Ascending aorta (tissue), 2 donors: ENCODE measurements around the gene FLNC. TPM values are rescaled to one million over a fixed set of nuclear protein-coding genes. Genes with fewer than 3 reads are reported as not detected.

Experiments
- DNase-seq, 2 donors: peaks; one replicate each; pipeline ENCODE4 v3.0.0-alpha.2; 2019; ENCODE audit warnings: low spot score in 2 of 2
- H3K27ac ChIP-seq, 2 donors: fragments of 200-600 bp; sonication (generic); one replicate each; pipeline ENCODE4 v1.5.1; 2016 to 2017; ENCODE audit warnings: mild to moderate bottlenecking in 1 of 2
- H3K27me3 ChIP-seq: fragments of 200-600 bp; sonication (generic); one replicate; pipeline ENCODE4 v1.5.1; 2017
- H3K36me3 ChIP-seq, 2 donors: fragments of 200-600 bp; sonication (generic); one replicate each; pipeline ENCODE4 v1.5.1; 2016
- H3K4me1 ChIP-seq, 2 donors: fragments of 200-600 bp; sonication (generic); one replicate each; pipeline ENCODE4 v1.5.1; 2016 to 2017; ENCODE audit warnings: mild to moderate bottlenecking in 1 of 2
- H3K4me3 ChIP-seq, 2 donors: fragments of 200-600 bp; sonication (generic); one replicate each; pipeline ENCODE4 v1.5.1; 2016 to 2017; ENCODE audit warnings: mild to moderate bottlenecking in 1 of 2
- H3K9me3 ChIP-seq, 2 donors: fragments of 200-600 bp; sonication (generic); one replicate each; pipeline ENCODE4 v1.5.1; 2016
- CTCF ChIP-seq, 3 experiments: fragments of 200-600 bp in 2 of 3; fragments of 450-650 bp in 1 of 3; sonication (generic) in 2 of 3; IDR thresholded peaks; one replicate each; pipeline ENCODE4 v1.5.1; 2016 to 2019; ENCODE audit warnings: antibody characterized with exemption in 3 of 3, mild to moderate bottlenecking in 1 of 3, moderate library complexity in 1 of 3
- intact Hi-C: fragments of 100-400 bp; cut with DNase I; formaldehyde crosslinking; loops from one replicate; pipeline ENCODE4 v1.15.1; 2023
- total RNA-seq: library from RNA; depleted of rRNA; stranded (reverse); fragments of >200 nt; gene quantifications from one replicate; pipeline ENCODE4 v1.1.0, GENCODE V29; 2016

Gene FLNC
- total RNA-seq, 1 donor from 2014 or later: 117 TPM

GRCh38 chr7:128821724-128822123 lies 8.5 kb upstream of the FLNC start:
- H3K9me3 ChIP-seq: no peaks in the 10 kb centered on the region
- no peaks in the 10 kb centered on the region for H3K4me1 ChIP-seq
- TF ChIP-seq CTCF (IDR thresholded peaks at IDR 0.05): no peak
- no peak overlapping the region for H3K4me3 ChIP-seq
- H3K27ac ChIP-seq: no peak overlapping the region
- intact Hi-C loops: no loop called here
- no peaks in the 10 kb centered on the region for H3K27me3 ChIP-seq
- no peak for DNase-seq
- H3K36me3 ChIP-seq: no peaks in the 10 kb centered on the region

DNA sequence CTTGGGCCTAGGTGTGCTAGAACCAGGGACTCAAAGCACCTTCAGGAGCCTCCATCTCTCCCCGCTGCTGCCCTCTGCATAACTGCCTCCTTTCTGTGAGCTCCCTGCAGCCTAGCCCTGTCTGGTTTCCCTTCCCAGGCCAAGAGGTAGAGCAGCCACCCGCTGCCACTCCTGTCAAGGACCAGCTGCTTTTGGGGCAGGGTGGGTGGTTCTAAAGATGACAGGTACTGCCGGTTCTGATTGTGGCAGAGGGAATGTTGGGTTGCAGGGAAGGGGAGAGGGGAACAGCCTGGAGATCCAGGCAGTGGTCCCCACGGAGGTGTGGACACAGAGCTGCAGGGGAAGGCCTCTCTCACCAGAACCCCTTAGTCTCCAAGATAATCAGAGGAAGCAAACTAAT lies 3.7 kb upstream of the FLNC start:
- TF ChIP-seq CTCF (IDR thresholded peaks at IDR 0.05): no peak
- no peaks in the 10 kb centered on the region for H3K27me3 ChIP-seq
- peaks cover 5 to 24% of the 10 kb centered on the region in 2 donors for H3K4me1 ChIP-seq
- intact Hi-C loops: no loop called here
- no peak for DNase-seq
- H3K27ac ChIP-seq: peak overlapping the region; percentile 92 to 95
- no peaks in the 10 kb centered on the region for H3K9me3 ChIP-seq
- H3K36me3 ChIP-seq: no peaks in the 10 kb centered on the region
- no peak overlapping the region for H3K4me3 ChIP-seq

DNA sequence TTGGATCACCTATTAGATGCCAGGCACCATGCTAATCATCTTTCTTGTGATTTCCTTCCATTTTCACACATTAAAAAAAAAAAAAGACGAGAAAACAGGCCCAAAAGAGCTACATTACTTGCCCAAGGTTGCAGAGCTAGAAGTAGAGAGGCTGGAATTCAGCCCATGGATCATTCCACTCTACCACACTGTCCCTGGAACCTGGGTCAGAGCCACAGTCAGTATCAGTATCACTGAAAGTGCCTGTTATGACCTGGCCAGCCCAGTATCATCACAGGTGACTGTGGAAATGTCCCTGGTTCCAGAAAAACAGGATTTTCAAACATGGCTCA lies 3.3 kb upstream of the FLNC start:
- intact Hi-C loops: loop anchor here (1.0 kb wide), 1 partner anchor 88 kb away; the partner anchor contains the start of gene CALU
- Histone ChIP-seq H3K27me3 (no peaks in the 10 kb centered on the region), H3K27ac (peak overlapping the region; percentile 92 to 95), H3K4me3 (no peak overlapping the region), H3K9me3 (no peaks in the 10 kb centered on the region), H3K4me1 (peaks cover 5 to 24% of the 10 kb centered on the region in 2 donors), H3K36me3 (no peaks in the 10 kb centered on the region)
- no peak for DNase-seq
- TF ChIP-seq CTCF (IDR thresholded peaks at IDR 0.05): no peak

- no peaks in the 10 kb centered on the region for H3K36me3 ChIP-seq
- intact Hi-C loops: loop anchor here (1.0 kb wide), 1 partner anchor 88 kb away; the partner anchor contains the start of gene CALU
- peaks cover 5 to 25% of the 10 kb centered on the region in 2 donors for H3K4me1 ChIP-seq
- H3K4me3 ChIP-seq: peak overlapping the region in 1 of 2 donors; percentile 14
- TF ChIP-seq CTCF (IDR thresholded peaks at IDR 0.05): no peak
- no peaks in the 10 kb centered on the region for H3K27me3 ChIP-seq
- H3K27ac ChIP-seq: peak overlapping the region; percentile 92 to 95
- no peaks in the 10 kb centered on the region for H3K9me3 ChIP-seq
- DNase-seq: peak; percentile 71 to 87
These were observed 2.8 kb upstream of the FLNC start for GRCh38 chr7:128827248-128827958.

GRCh38 chr7:128827971-128828711 lies 2.1 kb upstream of the FLNC start:
- H3K4me1 ChIP-seq: peaks cover 9 to 33% of the 10 kb centered on the region in 2 donors
- no peak for TF ChIP-seq CTCF (IDR thresholded peaks at IDR 0.05)
- no peaks in the 10 kb centered on the region for H3K36me3 ChIP-seq
- intact Hi-C loops: loop anchor here (1.0 to 2.0 kb wide), 2 partner anchors 35 to 89 kb away; partner anchors contain the start of genes ATP6V1F and CALU
- peak overlapping the region in 1 of 2 donors; percentile 14 for H3K4me3 ChIP-seq
- H3K9me3 ChIP-seq: no peaks in the 10 kb centered on the region
- H3K27me3 ChIP-seq: no peaks in the 10 kb centered on the region
- peak overlapping the region; percentile 92 to 95 for H3K27ac ChIP-seq
- DNase-seq: peak in 1 of 2 donors; percentile 87
